ENCODE results near the gene MRPL51. TPM values are rescaled to one million over a fixed set of nuclear protein-coding genes. Genes with fewer than 3 reads are reported as not detected.

The MRPL51 gene
- total RNA-seq, 2 donors from 2014 or later, result 87.7 to 104 TPM

DNA sequence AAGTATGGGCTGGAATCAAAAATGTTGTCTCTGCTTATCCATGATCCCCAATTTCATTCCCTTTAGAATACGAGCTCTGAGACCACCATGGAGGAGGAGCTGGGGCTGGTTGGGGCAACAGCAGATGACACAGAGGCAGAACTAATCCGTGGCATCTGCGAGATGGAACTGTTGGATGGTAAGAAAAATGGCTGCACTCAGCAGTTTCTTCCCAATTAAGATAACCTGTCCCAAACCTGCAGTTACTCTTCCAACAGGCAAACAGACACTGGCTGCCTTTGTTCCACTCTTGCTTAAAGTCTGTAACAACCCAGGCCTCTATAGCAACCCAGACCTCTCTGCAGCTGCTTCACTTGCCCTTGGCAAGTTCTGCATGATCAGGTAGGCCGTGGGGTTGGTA lies 34.6 kb upstream of the MRPL51 start:
- Histone ChIP-seq H3K36me3 (peaks cover 81% of the 10 kb centered on the region), H3K27me3 (no peaks in the 10 kb centered on the region), H3K9me3 (no peaks in the 10 kb centered on the region), H3K27ac (no peak overlapping the region), H3K4me1 (peaks cover 0 to 14% of the 10 kb centered on the region in 2 donors), H3K4me3 (no peak overlapping the region)
- TF ChIP-seq, protein P1, sequence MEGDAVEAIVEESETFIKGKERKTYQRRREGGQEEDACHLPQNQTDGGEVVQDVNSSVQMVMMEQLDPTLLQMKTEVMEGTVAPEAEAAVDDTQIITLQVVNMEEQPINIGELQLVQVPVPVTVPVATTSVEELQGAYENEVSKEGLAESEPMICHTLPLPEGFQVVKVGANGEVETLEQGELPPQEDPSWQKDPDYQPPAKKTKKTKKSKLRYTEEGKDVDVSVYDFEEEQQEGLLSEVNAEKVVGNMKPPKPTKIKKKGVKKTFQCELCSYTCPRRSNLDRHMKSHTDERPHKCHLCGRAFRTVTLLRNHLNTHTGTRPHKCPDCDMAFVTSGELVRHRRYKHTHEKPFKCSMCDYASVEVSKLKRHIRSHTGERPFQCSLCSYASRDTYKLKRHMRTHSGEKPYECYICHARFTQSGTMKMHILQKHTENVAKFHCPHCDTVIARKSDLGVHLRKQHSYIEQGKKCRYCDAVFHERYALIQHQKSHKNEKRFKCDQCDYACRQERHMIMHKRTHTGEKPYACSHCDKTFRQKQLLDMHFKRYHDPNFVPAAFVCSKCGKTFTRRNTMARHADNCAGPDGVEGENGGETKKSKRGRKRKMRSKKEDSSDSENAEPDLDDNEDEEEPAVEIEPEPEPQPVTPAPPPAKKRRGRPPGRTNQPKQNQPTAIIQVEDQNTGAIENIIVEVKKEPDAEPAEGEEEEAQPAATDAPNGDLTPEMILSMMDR (IDR thresholded peaks at IDR 0.05), result no peak
- DNase-seq (ENCODE audit: low spot score), result no peak

DNA sequence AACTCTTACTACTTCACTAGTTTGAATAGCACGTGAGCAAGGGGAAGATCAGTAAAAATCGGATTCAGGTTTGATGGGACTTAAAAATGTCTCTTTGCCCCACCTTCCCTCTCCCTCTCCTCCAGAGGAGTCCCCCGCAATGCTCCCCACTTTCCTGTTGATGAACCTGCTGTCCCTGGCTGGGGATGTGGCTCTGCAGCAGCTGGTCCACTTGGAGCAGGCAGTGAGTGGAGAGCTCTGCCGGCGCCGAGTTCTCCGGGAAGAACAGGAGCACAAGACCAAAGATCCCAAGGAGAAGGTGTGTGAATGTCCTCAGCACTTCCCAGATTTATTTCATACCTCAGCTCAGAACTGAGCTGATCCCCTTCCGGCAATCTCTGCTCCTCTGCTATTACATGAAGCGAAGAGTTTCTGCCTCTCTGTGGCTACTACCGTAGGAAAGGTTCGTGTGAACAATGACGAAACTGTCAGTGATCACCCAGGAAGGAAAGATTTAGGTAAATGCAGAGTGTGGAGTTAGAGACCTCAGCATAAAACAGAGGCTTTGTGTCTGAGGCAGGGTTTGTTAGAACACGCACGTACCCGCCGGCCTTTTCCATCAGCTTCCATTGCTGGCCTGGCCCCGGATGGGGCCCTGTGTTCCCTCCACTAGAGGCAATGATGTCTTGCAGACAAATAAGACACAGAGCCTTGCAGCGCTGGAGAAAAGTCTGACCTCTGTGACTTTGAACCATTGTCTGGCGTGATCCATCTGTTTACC lies 33.9 kb upstream of the MRPL51 start:
- H3K4me3 ChIP-seq, result no peak overlapping the region
- H3K9me3 ChIP-seq, result no peaks in the 10 kb centered on the region
- H3K4me1 ChIP-seq, result peaks cover 0 to 7% of the 10 kb centered on the region in 2 donors
- H3K36me3 ChIP-seq, result peaks cover 89% of the 10 kb centered on the region
- H3K27ac ChIP-seq, result no peak overlapping the region
- no peaks in the 10 kb centered on the region for H3K27me3 ChIP-seq
- TF ChIP-seq, protein P1 (IDR thresholded peaks at IDR 0.05), result no peak
- DNase-seq (ENCODE audit: low spot score), result no peak

DNA sequence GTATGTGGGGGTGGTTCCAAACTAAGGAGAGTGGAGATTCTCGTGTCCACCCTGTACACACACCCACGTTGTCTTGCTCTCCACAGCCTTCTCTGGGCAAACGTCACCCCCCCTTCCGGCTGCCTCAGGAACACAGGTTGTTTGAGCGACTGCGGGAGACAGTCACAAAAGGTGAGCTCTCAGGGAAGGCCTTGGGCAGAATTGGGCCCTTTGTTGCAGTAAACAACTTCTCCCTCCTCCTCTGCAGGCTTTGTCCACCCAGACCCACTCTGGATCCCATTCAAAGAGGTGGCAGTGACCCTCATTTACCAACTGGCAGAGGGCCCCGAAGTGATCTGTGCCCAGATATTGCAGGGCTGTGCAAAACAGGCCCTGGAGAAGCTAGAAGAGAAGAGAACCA lies 33.1 kb upstream of the MRPL51 start:
- Histone ChIP-seq H3K36me3 (peaks cover 96% of the 10 kb centered on the region), H3K27me3 (no peaks in the 10 kb centered on the region), H3K4me3 (no peak overlapping the region), H3K27ac (no peak overlapping the region), H3K9me3 (no peaks in the 10 kb centered on the region), H3K4me1 (no peaks in the 10 kb centered on the region)
- TF ChIP-seq, protein P1 (IDR thresholded peaks at IDR 0.05), result no peak
- no peak for DNase-seq (ENCODE audit: low spot score)

DNA sequence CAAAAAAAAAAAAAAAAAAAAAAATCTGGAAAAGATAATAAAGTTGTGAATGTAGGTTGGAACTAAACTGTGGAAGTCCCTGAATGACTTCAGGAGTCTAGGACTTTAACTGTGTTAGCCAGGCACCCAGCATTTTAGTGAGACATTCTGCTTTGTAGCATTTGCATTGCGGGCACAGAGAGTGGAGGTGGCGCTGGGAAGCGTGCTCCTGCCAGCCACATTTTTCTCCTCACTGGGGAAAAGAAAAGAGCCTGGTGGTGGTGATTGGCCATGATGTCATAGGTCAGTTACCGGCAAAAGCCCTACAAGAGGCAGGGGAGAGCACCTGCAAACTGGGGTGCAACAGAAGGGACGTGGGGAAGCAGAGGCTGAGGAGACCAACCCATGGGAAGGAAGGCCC lies 31.6 kb upstream of the MRPL51 start:
- H3K4me3 ChIP-seq, result no peak overlapping the region
- no peaks in the 10 kb centered on the region for H3K4me1 ChIP-seq
- TF ChIP-seq, protein P1 (IDR thresholded peaks at IDR 0.05), result no peak
- DNase-seq (ENCODE audit: low spot score), result no peak
- peaks cover 91% of the 10 kb centered on the region for H3K36me3 ChIP-seq
- no peaks in the 10 kb centered on the region for H3K9me3 ChIP-seq
- no peaks in the 10 kb centered on the region for H3K27me3 ChIP-seq
- no peak overlapping the region for H3K27ac ChIP-seq

DNA sequence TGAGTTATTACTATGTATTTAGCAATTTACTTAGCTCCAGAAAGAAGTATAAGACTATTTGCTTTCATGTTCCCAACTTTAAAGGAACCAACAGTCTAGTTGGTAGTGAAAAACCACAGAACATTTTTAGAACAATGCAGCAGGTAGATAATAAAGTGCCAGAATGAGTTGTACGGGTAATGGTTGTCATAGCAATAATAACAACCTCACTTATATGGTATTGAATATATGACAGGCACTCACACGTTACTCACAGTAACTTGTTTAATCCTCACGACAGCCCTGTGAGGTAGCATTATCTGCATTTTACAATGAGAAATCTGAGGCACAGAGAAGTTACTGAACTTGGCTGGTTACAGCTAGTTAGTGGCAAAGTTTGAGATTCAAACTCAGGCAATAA lies 30.6 kb upstream of the MRPL51 start:
- Histone ChIP-seq H3K4me3 (no peak overlapping the region), H3K27ac (no peak overlapping the region), H3K9me3 (no peaks in the 10 kb centered on the region), H3K27me3 (no peaks in the 10 kb centered on the region), H3K36me3 (peaks cover 88% of the 10 kb centered on the region), H3K4me1 (no peaks in the 10 kb centered on the region)
- no peak for DNase-seq (ENCODE audit: low spot score)
- TF ChIP-seq, protein P1 (IDR thresholded peaks at IDR 0.05), result no peak

DNA sequence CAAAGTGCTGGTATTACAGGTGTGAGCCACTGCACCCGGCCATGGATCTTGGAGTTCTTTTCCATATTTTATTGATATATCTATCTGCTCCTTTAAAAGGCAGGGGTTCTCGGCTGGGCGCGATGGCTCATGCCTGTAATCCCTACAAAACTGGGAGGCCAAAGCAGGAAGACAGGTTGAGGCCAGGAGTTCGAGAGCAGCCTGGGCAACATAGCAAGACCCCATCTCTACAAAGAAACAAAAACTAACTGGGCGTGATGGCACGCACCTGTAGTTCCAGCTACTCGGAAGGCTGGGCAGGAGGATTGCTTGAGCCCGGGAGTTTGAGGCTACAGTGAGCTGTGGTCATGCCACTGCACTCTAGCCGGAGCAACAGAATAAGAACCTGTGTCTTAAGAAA lies 29.1 kb upstream of the MRPL51 start:
- Histone ChIP-seq H3K4me3 (no peak overlapping the region), H3K9me3 (no peaks in the 10 kb centered on the region), H3K27ac (no peak overlapping the region), H3K36me3 (peaks cover 81% of the 10 kb centered on the region), H3K4me1 (no peaks in the 10 kb centered on the region), H3K27me3 (no peaks in the 10 kb centered on the region)
- DNase-seq (ENCODE audit: low spot score), result no peak
- TF ChIP-seq, protein P1 (IDR thresholded peaks at IDR 0.05), result no peak

All from right atrium auricular region (tissue), 2 donors.